ENCODE data around the gene HOXB5.

HOXB5 gene

GRCh38 chr17:48593126-48593829, at the start of gene HOXB5:
Gene HOXB5, minus strand, starts transcription at chr17:48593779. Its CDS starts 97 bp downstream, at chr17:48593682.
- DNase-seq (ENCODE audit: low read depth in 2 of 2, low spot score in 1 of 2), result no peak

- no peak for DNase-seq (ENCODE audit: low read depth in 2 of 2, low spot score in 1 of 2)
Observed at GRCh38 chr17:48642843-48643696, 49.5 kb upstream of the HOXB5 start.

- no peak for DNase-seq (ENCODE audit: low read depth in 2 of 2, low spot score in 1 of 2)
Observed at GRCh38 chr17:48642059-48642842, 48.7 kb upstream of the HOXB5 start.

- DNase-seq (ENCODE audit: low read depth in 2 of 2, low spot score in 1 of 2), result no peak
Observed at GRCh38 chr17:48641541-48642058, 48.0 kb upstream of the HOXB5 start.

GRCh38 chr17:48640858-48641180, 47.2 kb upstream of the HOXB5 start:
- no peak for DNase-seq (ENCODE audit: low read depth in 2 of 2, low spot score in 1 of 2)

GRCh38 chr17:48639982-48640857, 46.6 kb upstream of the HOXB5 start:
- DNase-seq (ENCODE audit: low read depth in 2 of 2, low spot score in 1 of 2), result no peak

GRCh38 chr17:48639136-48639535, 45.6 kb upstream of the HOXB5 start:
- no peak for DNase-seq (ENCODE audit: low read depth in 2 of 2, low spot score in 1 of 2)

GRCh38 chr17:48637323-48638260, 44.0 kb upstream of the HOXB5 start:
- DNase-seq (ENCODE audit: low read depth in 2 of 2, low spot score in 1 of 2), result no peak

GRCh38 chr17:48636177-48637018, 42.8 kb upstream of the HOXB5 start:
- DNase-seq (ENCODE audit: low read depth in 2 of 2, low spot score in 1 of 2), result peak in 1 of 2 donors; percentile 49

- DNase-seq (ENCODE audit: low read depth in 2 of 2, low spot score in 1 of 2), result no peak
Observed at GRCh38 chr17:48634493-48635208, 41.1 kb upstream of the HOXB5 start.

GRCh38 chr17:48633266-48633677, 39.7 kb upstream of the HOXB5 start:
- no peak for DNase-seq (ENCODE audit: low read depth in 2 of 2, low spot score in 1 of 2)

- DNase-seq (ENCODE audit: low read depth in 2 of 2, low spot score in 1 of 2), result no peak
Observed at GRCh38 chr17:48632579-48633265, 39.1 kb upstream of the HOXB5 start.

GRCh38 chr17:48631693-48632578, 38.4 kb upstream of the HOXB5 start:
- DNase-seq (ENCODE audit: low read depth in 2 of 2, low spot score in 1 of 2), result no peak

- no peak for DNase-seq (ENCODE audit: low read depth in 2 of 2, low spot score in 1 of 2)
Observed at GRCh38 chr17:48630925-48631692, 37.5 kb upstream of the HOXB5 start.

Measured in stimulated activated CD8-positive, alpha-beta memory T cell treated with anti-CD3 and anti-CD28 coated beads, Interleukin-4, amount 100 ng/mL, for 4 hours (primary cell).